Omental fat pad (tissue), 4 donors: ENCODE data around the gene MYO1A. TPM values are rescaled to one million over a fixed set of nuclear protein-coding genes. Genes with fewer than 3 reads are reported as not detected.
A peak's percentile ranks its signal among the peaks of the same experiment; 100 is the strongest.

ENCODE experiments used
- ATAC-seq: fragments of 150-250 bp; one replicate; pipeline ENCODE4 v1.9.1; 2016; ENCODE audit warnings: mild to moderate bottlenecking, moderate library complexity; ENCODE audit not compliant: low FRiP score
- DNase-seq: peaks from one replicate; pipeline ENCODE4 v3.0.0-alpha.2; 2019; ENCODE audit warnings: low spot score
- CTCF ChIP-seq, 3 donors: fragments of 450-650 bp; IDR thresholded peaks; one replicate each; pipeline ENCODE4 v1.5.1; 2016 to 2017; ENCODE audit warnings: antibody characterized with exemption in 3 of 3, mild to moderate bottlenecking in 3 of 3, moderate library complexity in 2 of 3
- total RNA-seq, 4 donors: library from RNA; depleted of rRNA; stranded (reverse); fragments of >200 nt; gene quantifications; one replicate each; pipeline ENCODE4 v1.1.0, GENCODE V29; 2016

The MYO1A gene
- total RNA-seq, 4 donors from 2014 or later, result 0.25 to 0.74 (median 0.32) TPM; not detected in 1

GRCh38 chr12:57090490-57090889 is 40.6 kb upstream of the MYO1A start:
- DNase-seq, result no peak
- ATAC-seq, result no peak
- no peak for TF ChIP-seq CTCF (IDR thresholded peaks at IDR 0.05)

- no peak for TF ChIP-seq CTCF (IDR thresholded peaks at IDR 0.05)
- no peak for ATAC-seq
- no peak for DNase-seq
These were observed 39.6 kb upstream of the MYO1A start for GRCh38 chr12:57089271-57090245.

- peak; percentile 37 for ATAC-seq
- no peak for TF ChIP-seq CTCF (IDR thresholded peaks at IDR 0.05)
- DNase-seq, result peak; percentile 72
These were observed 38.7 kb upstream of the MYO1A start, which contains the start of gene NAB2 for GRCh38 chr12:57088354-57089270. TSS of gene NAB2 (plus strand) at chr12:57089114. CDS start at chr12:57089272, 158 bp downstream.

- peak; percentile 60 for ATAC-seq
- no peak for TF ChIP-seq CTCF (IDR thresholded peaks at IDR 0.05)
- DNase-seq, result peak; percentile 73
These were observed 37.9 kb upstream of the MYO1A start for GRCh38 chr12:57087691-57088353.

GRCh38 chr12:57087010-57087690 is 37.2 kb upstream of the MYO1A start:
- DNase-seq (peak; percentile 86), ATAC-seq (peak; percentile 69)
- TF ChIP-seq CTCF (IDR thresholded peaks at IDR 0.05), result no peak

- ATAC-seq (no peak), DNase-seq (no peak)
- TF ChIP-seq CTCF (IDR thresholded peaks at IDR 0.05), result no peak
These were observed 36.6 kb upstream of the MYO1A start for GRCh38 chr12:57086493-57087009.
